Vagina (tissue), 2 donors: ENCODE measurements around the gene F2RL1. TPM values are rescaled to one million over a fixed set of nuclear protein-coding genes. Genes with fewer than 3 reads are reported as not detected.
"Not testable (repeated sequence)": the region's sequence is repeated elsewhere in the genome, so short reads cannot be mapped to it uniquely, and the experiment has no call there.

Experiments
- DNase-seq, 2 donors: peaks; one replicate each; pipeline ENCODE4 v3.0.0-alpha.2; 2017; ENCODE audit errors: extremely low spot score in 2 of 2
- H3K27ac ChIP-seq: fragments of 200-600 bp; sonication (generic); one replicate; pipeline ENCODE4 v1.5.1; 2019
- H3K27me3 ChIP-seq: fragments of 200-600 bp; sonication (generic); one replicate; pipeline ENCODE4 v1.5.1; 2019
- H3K36me3 ChIP-seq, 2 donors: fragments of 200-600 bp; sonication (generic); one replicate each; pipeline ENCODE4 v1.5.1; 2017 to 2019
- H3K4me1 ChIP-seq: fragments of 200-600 bp; sonication (generic); one replicate; pipeline ENCODE4 v1.5.1; 2019
- H3K4me3 ChIP-seq, 2 donors: fragments of 200-600 bp; sonication (generic); 1 replicate in 1 of 2; 2 replicates in 1 of 2; pipeline ENCODE4 v1.5.1; 2016 to 2019
- H3K9me3 ChIP-seq: fragments of 200-600 bp; sonication (generic); one replicate; pipeline ENCODE4 v1.5.1; 2019
- CTCF ChIP-seq, 3 experiments: fragments of 450-650 bp in 2 of 3; fragments of 200-600 bp in 1 of 3; sonication (generic) in 1 of 3; IDR thresholded peaks; one replicate each; pipeline ENCODE4 v1.5.1; 2017 to 2019; ENCODE audit warnings: antibody characterized with exemption in 3 of 3, mild to moderate bottlenecking in 2 of 3, moderate library complexity in 2 of 3
- POLR2A ChIP-seq, 2 donors: fragments of 450-650 bp; IDR thresholded peaks; one replicate each; pipeline ENCODE4 v1.6.1; 2017; ENCODE audit warnings: antibody characterized with exemption in 2 of 2, mild to moderate bottlenecking in 2 of 2, moderate library complexity in 2 of 2
- POLR2AphosphoS5 ChIP-seq, 2 donors: sonication (generic); formaldehyde crosslinking; IDR thresholded peaks; one replicate each; pipeline ENCODE4 v1.9.0; 2017; ENCODE audit warnings: antibody characterized with exemption in 2 of 2, mild to moderate bottlenecking in 2 of 2, low read depth in 1 of 2; ENCODE audit not compliant: insufficient read depth in 1 of 2
- intact Hi-C: fragments of 100-400 bp; cut with DNase I; formaldehyde crosslinking; loops from one replicate; pipeline ENCODE4 v1.15.1; 2023
- total RNA-seq: library from RNA; depleted of rRNA; stranded (reverse); fragments of >200 nt; gene quantifications from one replicate; pipeline ENCODE4 v1.2.3, GENCODE V29; 2016

F2RL1 gene
- total RNA-seq, 1 donor from 2014 or later: 6.6 TPM

GRCh38 chr5:76854644-76855043 lies 35.8 kb downstream of the F2RL1 start:
- H3K27me3 ChIP-seq: no peaks in the 10 kb centered on the region
- no peaks in the 10 kb centered on the region for H3K4me1 ChIP-seq
- H3K4me3 ChIP-seq: no peak overlapping the region
- no peaks in the 10 kb centered on the region for H3K9me3 ChIP-seq
- intact Hi-C loops: no loop called here
- no peak for DNase-seq
- no peak overlapping the region for H3K27ac ChIP-seq
- no peak for TF ChIP-seq POLR2A (IDR thresholded peaks at IDR 0.05)
- TF ChIP-seq POLR2AphosphoS5 (IDR thresholded peaks at IDR 0.05; ENCODE audit: insufficient read depth in 1 of 2, low read depth in 1 of 2): no peak
- TF ChIP-seq CTCF (IDR thresholded peaks at IDR 0.05): no peak
- H3K36me3 ChIP-seq: no peaks in the 10 kb centered on the region

DNA sequence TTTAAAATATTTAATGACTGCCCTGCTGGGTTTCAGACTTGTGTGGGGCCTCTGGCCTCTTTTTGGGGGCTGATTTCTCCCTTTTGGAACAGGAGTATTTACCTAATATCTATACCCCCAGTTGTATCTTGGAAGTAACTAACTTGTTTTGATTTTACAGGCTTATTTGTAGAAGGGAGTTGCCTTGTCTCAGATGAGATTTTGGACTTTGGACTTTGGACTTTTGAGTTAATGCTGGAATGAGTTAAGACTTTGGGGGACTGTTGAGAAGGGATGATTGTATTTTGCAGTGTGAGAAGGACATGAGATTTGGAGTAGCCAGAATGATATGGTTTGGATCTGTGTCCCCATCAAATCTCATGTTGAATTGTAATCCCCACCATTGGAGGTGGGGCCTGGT lies 36.7 kb downstream of the F2RL1 start:
- H3K27me3 ChIP-seq, H3K9me3 ChIP-seq, H3K27ac ChIP-seq, intact Hi-C loops, DNase-seq, H3K4me1 ChIP-seq, H3K4me3 ChIP-seq, H3K36me3 ChIP-seq: not testable (repeated sequence)

GRCh38 chr5:76855961-76856360 lies 37.1 kb downstream of the F2RL1 start:
- Histone ChIP-seq H3K4me1 (no peaks in the 10 kb centered on the region), H3K36me3 (no peaks in the 10 kb centered on the region), H3K9me3 (no peaks in the 10 kb centered on the region), H3K4me3 (no peak overlapping the region), H3K27ac (no peak overlapping the region), H3K27me3 (no peaks in the 10 kb centered on the region)
- no peak for TF ChIP-seq POLR2A (IDR thresholded peaks at IDR 0.05)
- TF ChIP-seq POLR2AphosphoS5 (IDR thresholded peaks at IDR 0.05; ENCODE audit: insufficient read depth in 1 of 2, low read depth in 1 of 2): no peak
- TF ChIP-seq CTCF (IDR thresholded peaks at IDR 0.05): no peak
- no peak for DNase-seq
- intact Hi-C loops: no loop called here

- H3K36me3 ChIP-seq, H3K27me3 ChIP-seq, H3K9me3 ChIP-seq, H3K4me1 ChIP-seq, H3K27ac ChIP-seq, intact Hi-C loops, H3K4me3 ChIP-seq, DNase-seq: not testable (repeated sequence)
Observed at GRCh38 chr5:76856800-76857199, 38.0 kb downstream of the F2RL1 start.

GRCh38 chr5:76859591-76860247 lies 40.9 kb downstream of the F2RL1 start:
- no peaks in the 10 kb centered on the region for H3K9me3 ChIP-seq
- no peaks in the 10 kb centered on the region for H3K27me3 ChIP-seq
- no peak for TF ChIP-seq POLR2A (IDR thresholded peaks at IDR 0.05)
- no peaks in the 10 kb centered on the region for H3K4me1 ChIP-seq
- H3K4me3 ChIP-seq: no peak overlapping the region
- DNase-seq: no peak
- H3K36me3 ChIP-seq: no peaks in the 10 kb centered on the region
- intact Hi-C loops: no loop called here
- H3K27ac ChIP-seq: no peak overlapping the region

DNA sequence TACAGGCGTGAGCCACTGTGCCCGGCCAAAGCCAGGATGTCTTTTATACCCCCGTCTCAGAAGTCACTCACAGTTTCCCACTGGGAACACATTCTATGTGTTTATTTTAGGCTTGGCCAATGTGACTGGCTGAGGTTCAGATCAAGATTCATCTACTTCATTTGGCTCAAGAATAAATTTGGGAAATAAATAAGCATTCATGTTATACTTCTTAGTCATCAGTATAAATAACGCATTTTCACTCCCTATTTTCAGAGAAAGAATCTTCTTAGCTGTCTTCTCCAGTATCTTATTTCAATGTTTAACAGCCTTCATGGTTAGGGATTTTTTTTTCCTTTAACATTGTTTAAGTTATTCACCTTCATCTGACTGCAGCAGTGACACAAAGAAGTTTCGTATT lies 42.8 kb downstream of the F2RL1 start:
- no peaks in the 10 kb centered on the region for H3K4me1 ChIP-seq
- no peaks in the 10 kb centered on the region for H3K9me3 ChIP-seq
- H3K4me3 ChIP-seq: no peak overlapping the region
- no peak for TF ChIP-seq POLR2A (IDR thresholded peaks at IDR 0.05)
- no peak for TF ChIP-seq CTCF (IDR thresholded peaks at IDR 0.05)
- TF ChIP-seq POLR2AphosphoS5 (IDR thresholded peaks at IDR 0.05; ENCODE audit: insufficient read depth in 1 of 2, low read depth in 1 of 2): no peak
- intact Hi-C loops: no loop called here
- no peak for DNase-seq
- no peaks in the 10 kb centered on the region for H3K36me3 ChIP-seq
- H3K27me3 ChIP-seq: no peaks in the 10 kb centered on the region
- H3K27ac ChIP-seq: no peak overlapping the region

DNA sequence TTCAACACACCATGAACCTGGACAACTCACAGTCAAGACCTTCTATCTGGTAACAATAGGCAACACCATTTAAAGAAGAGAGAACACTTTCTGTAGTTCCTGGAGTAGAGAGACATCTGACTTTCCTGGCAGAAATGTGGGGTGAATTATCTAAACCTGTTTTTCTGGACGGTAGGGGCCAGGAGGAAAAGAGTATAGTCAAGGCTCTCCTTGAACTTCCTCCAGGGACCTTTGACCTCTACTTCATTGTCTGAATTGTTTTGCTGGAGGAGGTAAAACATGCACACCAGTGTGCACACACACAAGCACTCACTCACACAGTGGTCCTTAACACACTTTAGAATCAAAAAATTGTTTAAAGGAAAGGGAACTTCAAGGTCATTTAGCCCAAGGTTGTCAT lies 44.2 kb downstream of the F2RL1 start:
- intact Hi-C loops: no loop called here
- no peaks in the 10 kb centered on the region for H3K36me3 ChIP-seq
- H3K9me3 ChIP-seq: no peaks in the 10 kb centered on the region
- H3K4me3 ChIP-seq: no peak overlapping the region
- no peak for DNase-seq
- H3K27ac ChIP-seq: no peak overlapping the region
- TF ChIP-seq POLR2A (IDR thresholded peaks at IDR 0.05): no peak
- no peak for TF ChIP-seq POLR2AphosphoS5 (IDR thresholded peaks at IDR 0.05; ENCODE audit: insufficient read depth in 1 of 2, low read depth in 1 of 2)
- TF ChIP-seq CTCF (IDR thresholded peaks at IDR 0.05): no peak
- no peaks in the 10 kb centered on the region for H3K27me3 ChIP-seq
- H3K4me1 ChIP-seq: no peaks in the 10 kb centered on the region
